Mesodermal cell (in vitro differentiated cells): ENCODE results near the gene KCNH1.
"Not testable (repeated sequence)": the region's sequence is repeated elsewhere in the genome, so short reads cannot be mapped to it uniquely, and the experiment has no call there.

Experiments
- H3K27ac ChIP-seq: 2 replicates; pipeline ENCODE4 v1.7.0; 2013; ENCODE audit warnings: mild to moderate bottlenecking, low read depth, low read length, moderate library complexity; ENCODE audit not compliant: severe bottlenecking
- H3K36me3 ChIP-seq: 2 replicates; pipeline ENCODE4 v1.7.1; 2013; ENCODE audit warnings: mild to moderate bottlenecking, low read length, moderate library complexity; ENCODE audit not compliant: control insufficient read depth, insufficient read depth
- H3K4me1 ChIP-seq: one replicate; pipeline ENCODE4 v1.7.1; 2013; ENCODE audit warnings: mild to moderate bottlenecking, low read length; ENCODE audit not compliant: insufficient read depth, control insufficient read depth, poor library complexity, severe bottlenecking
- H3K4me3 ChIP-seq: 2 replicates; pipeline ENCODE4 v1.7.0; 2013; ENCODE audit warnings: low read length, control low read depth, mild to moderate bottlenecking; ENCODE audit not compliant: insufficient read depth, poor library complexity, severe bottlenecking; ENCODE audit errors: extremely low read depth
- H3K9me3 ChIP-seq: 2 replicates; pipeline ENCODE4 v1.7.1; 2013; ENCODE audit warnings: mild to moderate bottlenecking, low read length, moderate library complexity; ENCODE audit not compliant: control insufficient read depth
- WGBS, 2 experiments: methylation state at CpG; one replicate each; pipeline ENCODE4 v1.1.5; 2013; ENCODE audit warnings: missing lambda C conversion rate in 2 of 2; ENCODE audit not compliant: insufficient coverage in 2 of 2; 5-methylcytosine and 5-hydroxymethylcytosine counted together

KCNH1 gene

DNA sequence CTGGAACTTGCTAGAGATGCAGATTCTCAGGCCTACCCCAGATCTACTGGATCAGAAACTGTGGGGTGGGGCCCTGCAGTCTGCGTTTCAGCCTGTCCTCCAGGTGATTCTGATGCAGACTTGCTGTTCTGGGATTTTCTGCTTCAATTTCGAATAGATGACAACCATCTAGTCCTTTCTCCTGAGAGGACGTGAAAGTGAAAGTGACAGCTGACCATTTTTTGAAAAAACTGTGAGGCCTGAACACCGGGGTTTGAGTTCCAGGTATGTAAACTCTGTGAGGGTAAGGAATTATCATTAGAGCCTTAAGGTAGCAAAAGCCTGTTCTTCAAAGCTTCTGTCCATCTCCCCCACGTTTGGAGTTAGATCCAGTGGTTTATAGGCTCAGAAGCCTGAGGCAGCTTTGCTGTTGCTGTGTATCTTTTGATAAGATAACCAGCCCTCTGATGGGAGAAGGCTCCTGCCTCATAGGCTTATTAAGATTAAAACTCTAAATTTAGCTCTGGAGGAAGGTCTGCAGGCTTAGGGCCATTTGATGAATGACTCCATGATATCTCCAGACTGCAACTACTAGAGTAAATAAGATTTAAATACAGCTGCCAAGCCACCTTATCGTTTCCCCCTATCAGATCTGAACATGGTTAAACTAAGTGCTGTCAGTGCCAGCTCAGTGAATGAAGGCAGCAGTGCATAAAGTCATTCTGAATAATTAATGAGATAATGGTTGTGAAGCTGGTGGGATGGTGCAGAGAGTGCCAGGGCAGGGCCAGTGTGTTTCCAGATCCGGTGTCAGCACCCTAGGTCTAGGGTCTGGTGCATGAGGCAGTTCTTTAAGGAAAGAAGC lies 470.0 kb downstream of the KCNH1 start:
- Histone ChIP-seq H3K4me1 (no peaks in the 10 kb centered on the region), H3K36me3 (no peaks in the 10 kb centered on the region), H3K27ac (no peak overlapping the region), H3K4me3 (no peak overlapping the region), H3K9me3 (no peaks in the 10 kb centered on the region)
- 85 to 93% methylated on average over 3 to 6 of the region's 7 CpGs for WGBS, 2 experiments

- H3K4me3 ChIP-seq: no peak overlapping the region
- no peaks in the 10 kb centered on the region for H3K9me3 ChIP-seq
- no peak overlapping the region for H3K27ac ChIP-seq
- H3K4me1 ChIP-seq: no peaks in the 10 kb centered on the region
- WGBS, 2 experiments: 92 to 95% methylated on average over 2 of the region's 4 CpGs
- no peaks in the 10 kb centered on the region for H3K36me3 ChIP-seq
Observed at GRCh38 chr1:210662291-210663050, 471.5 kb downstream of the KCNH1 start.

- not testable (repeated sequence) for H3K27ac ChIP-seq, H3K4me1 ChIP-seq, H3K36me3 ChIP-seq, H3K9me3 ChIP-seq, H3K4me3 ChIP-seq
- WGBS, 2 experiments: no CpG with 5 or more reads among the region's 4 CpGs
Observed at GRCh38 chr1:210661520-210661919, 472.4 kb downstream of the KCNH1 start.

DNA sequence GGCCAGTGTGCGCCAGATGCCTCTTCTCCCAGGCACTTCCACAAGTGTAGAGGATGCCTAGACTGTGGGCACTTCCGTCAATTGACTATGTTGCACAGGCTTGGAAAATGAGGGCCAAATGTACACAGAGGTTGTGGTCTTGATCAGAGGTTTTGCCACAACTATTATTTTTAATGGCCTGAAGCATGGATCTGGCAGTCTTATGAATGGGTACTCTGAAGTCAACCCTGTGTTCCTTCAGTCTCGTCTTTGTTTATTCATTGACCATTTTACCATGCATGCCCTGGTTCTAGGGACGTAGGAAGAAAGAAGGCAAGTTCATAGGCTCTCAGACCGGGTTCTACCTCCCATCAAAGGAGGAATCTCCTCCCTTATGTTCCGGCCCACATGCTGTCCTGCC lies 476.1 kb downstream of the KCNH1 start:
- no peak overlapping the region for H3K4me3 ChIP-seq
- WGBS, 2 experiments: 86 to 90% methylated on average over 4 to 5 of the region's 6 CpGs
- no peaks in the 10 kb centered on the region for H3K4me1 ChIP-seq
- no peaks in the 10 kb centered on the region for H3K9me3 ChIP-seq
- no peak overlapping the region for H3K27ac ChIP-seq
- H3K36me3 ChIP-seq: no peaks in the 10 kb centered on the region

DNA sequence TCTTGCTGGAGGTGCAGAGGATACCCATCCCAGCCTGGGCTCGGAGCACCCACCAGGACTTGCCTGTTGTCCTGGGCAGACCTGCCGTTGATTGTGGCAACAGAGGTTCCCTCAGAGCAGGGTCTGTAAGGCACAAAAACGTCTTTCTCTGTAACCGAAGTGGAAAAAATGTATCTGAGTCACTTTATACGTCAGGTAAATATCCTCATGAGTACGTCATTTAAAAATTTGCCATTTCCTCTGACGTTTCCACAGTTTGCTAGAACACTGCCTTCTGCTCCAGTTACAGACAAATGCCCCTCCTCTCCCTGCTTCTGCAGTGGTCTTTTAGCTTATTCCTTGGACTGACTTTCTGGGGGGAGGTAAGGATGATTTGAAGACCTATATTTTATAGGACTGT lies 478.4 kb downstream of the KCNH1 start:
- Histone ChIP-seq H3K36me3 (no peaks in the 10 kb centered on the region), H3K9me3 (no peaks in the 10 kb centered on the region), H3K4me3 (no peak overlapping the region), H3K4me1 (no peaks in the 10 kb centered on the region), H3K27ac (no peak overlapping the region)
- 83 to 87% methylated on average over 6 to 7 of the region's 7 CpGs for WGBS, 2 experiments

- 79 to 88% methylated on average over 4 to 5 of the region's 7 CpGs for WGBS, 2 experiments
- no peak overlapping the region for H3K27ac ChIP-seq
- H3K9me3 ChIP-seq: no peaks in the 10 kb centered on the region
- no peaks in the 10 kb centered on the region for H3K36me3 ChIP-seq
- H3K4me3 ChIP-seq: no peak overlapping the region
- no peaks in the 10 kb centered on the region for H3K4me1 ChIP-seq
Observed at GRCh38 chr1:210654176-210654981, 479.6 kb downstream of the KCNH1 start.

- no peaks in the 10 kb centered on the region for H3K36me3 ChIP-seq
- H3K9me3 ChIP-seq: no peaks in the 10 kb centered on the region
- 59 to 62% methylated on average over 6 of the region's 6 CpGs for WGBS, 2 experiments
- H3K4me1 ChIP-seq: no peaks in the 10 kb centered on the region
- H3K4me3 ChIP-seq: no peak overlapping the region
- H3K27ac ChIP-seq: no peak overlapping the region
Observed at GRCh38 chr1:210653771-210654170, 480.2 kb downstream of the KCNH1 start.

DNA sequence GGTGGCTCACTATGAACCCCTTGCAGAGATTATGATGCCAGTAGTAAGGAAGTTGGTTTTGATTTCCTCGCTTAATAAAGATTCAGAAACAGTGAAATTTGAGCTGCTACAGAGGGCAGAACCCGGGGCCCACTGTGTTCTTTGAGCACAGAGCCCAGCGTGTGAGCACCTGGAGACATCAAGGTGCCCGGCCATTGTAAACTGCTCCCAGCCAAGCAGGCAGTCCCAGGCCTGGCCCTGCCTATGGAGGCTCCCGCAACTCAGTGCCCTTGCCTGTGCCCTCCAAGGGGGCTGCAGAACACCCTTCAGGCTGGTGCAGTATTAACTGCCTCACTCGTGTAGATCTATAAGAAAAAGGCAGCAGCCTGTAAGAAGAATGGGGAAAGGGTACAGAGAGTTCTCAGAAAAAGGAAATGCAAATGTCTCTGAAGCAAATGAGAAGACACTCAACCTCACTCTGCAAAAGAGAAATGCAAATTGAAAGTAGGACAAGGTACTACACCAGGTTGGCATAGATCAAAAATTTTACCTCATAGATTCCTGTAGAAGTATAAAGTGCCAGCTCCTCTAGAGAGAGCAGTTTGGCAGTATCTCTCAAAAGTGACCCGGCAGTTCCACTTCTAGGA lies 481.5 kb downstream of the KCNH1 start:
- H3K9me3 ChIP-seq: no peaks in the 10 kb centered on the region
- H3K4me1 ChIP-seq: no peaks in the 10 kb centered on the region
- WGBS, 2 experiments: 84 to 90% methylated on average over 5 to 6 of the region's 7 CpGs
- H3K27ac ChIP-seq: no peak overlapping the region
- no peak overlapping the region for H3K4me3 ChIP-seq
- H3K36me3 ChIP-seq: no peaks in the 10 kb centered on the region

DNA sequence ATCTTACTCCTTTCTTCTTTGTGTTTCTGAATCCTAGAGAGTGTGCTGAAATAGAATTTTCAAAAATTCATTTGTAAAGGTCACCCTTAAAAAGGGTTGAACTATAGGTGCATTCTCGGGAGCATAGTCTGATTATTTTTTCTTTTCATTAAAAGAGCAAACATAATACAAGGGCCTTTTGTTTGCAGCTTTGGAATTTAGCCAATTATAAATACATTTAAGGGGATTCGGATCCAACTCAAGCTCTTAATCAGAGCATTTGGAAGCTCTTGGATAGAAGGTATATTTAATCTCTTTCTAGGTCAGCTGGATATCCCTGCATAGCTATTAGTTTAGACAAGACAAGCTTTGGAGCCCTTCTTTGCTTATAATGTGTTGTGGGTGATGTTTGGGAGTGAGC lies 483.5 kb downstream of the KCNH1 start:
- no peak overlapping the region for H3K27ac ChIP-seq
- 100% methylated on average over 1 of the region's 2 CpGs; no CpG with 5 or more reads in 1 of the 2 experiments for WGBS, 2 experiments
- H3K36me3 ChIP-seq: no peaks in the 10 kb centered on the region
- H3K9me3 ChIP-seq: no peaks in the 10 kb centered on the region
- H3K4me1 ChIP-seq: no peaks in the 10 kb centered on the region
- H3K4me3 ChIP-seq: no peak overlapping the region

- H3K36me3 ChIP-seq: no peaks in the 10 kb centered on the region
- WGBS, 2 experiments: no CpG with 5 or more reads among the region's 2 CpGs
- no peak overlapping the region for H3K4me3 ChIP-seq
- H3K27ac ChIP-seq: no peak overlapping the region
- H3K4me1 ChIP-seq: no peaks in the 10 kb centered on the region
- H3K9me3 ChIP-seq: no peaks in the 10 kb centered on the region
Observed at GRCh38 chr1:210648588-210649269, 485.2 kb downstream of the KCNH1 start.
